Measurements from ENCODE around the gene ZC3H8.

- no peak for TF ChIP-seq CTCF (IDR thresholded peaks at IDR 0.05; ENCODE audit: low read length)
- TF ChIP-seq EZH2 (IDR thresholded peaks at IDR 0.05; ENCODE audit: borderline replicate concordance, low read length): no peak
Measured at GRCh38 chr2:112168422-112169124, 86.3 kb downstream of the ZC3H8 start.
